ENCODE data around the gene RNF41. TPM values are rescaled to one million over a fixed set of nuclear protein-coding genes. Genes with fewer than 3 reads are reported as not detected.

RNF41 gene
- total and polyA plus RNA-seq, 2 donors (not counting 3 experiments of a cell fraction or from before 2014, with no cell fraction given): 88.3 to 203 TPM

GRCh38 chr12:56158926-56159461 is 62.7 kb downstream of the RNF41 start:
- TF ChIP-seq POLR2AphosphoS5 (IDR thresholded peaks at IDR 0.05; ENCODE audit: insufficient read depth, low read depth, low read length): peak; percentile 28
- TF ChIP-seq POLR2A (IDR thresholded peaks at IDR 0.05; ENCODE audit: low read depth, low read length): no peak
- peak overlapping the region; percentile 78 to 98 (median 91) for H3K4me3 ChIP-seq (replicated peaks in 1 of 3; ENCODE audit: insufficient read depth in 1 of 3, low read depth in 1 of 3, low read length in 3 of 3)
- dilution Hi-C loops (cut with MboI; ENCODE audit: extremely low pct_ligation_motif_present, low sequenced_read_pairs) (no loop called here), intact Hi-C loops (cut with micrococcal nuclease) (no loop called here)
- peaks cover 22% of the 10 kb centered on the region for H3K4me1 ChIP-seq (ENCODE audit: control insufficient read depth, extremely low read depth, insufficient read depth, low read length)
- ChIA-PET POLR2A (interaction anchor here (1.3 to 2.2 kb wide), 5 partner anchors 10 to 41 kb away, joined by 3 to 38 read pairs (median 8); partner anchors contain the start of genes ESYT1 and ZC3H10), CTCF (interaction anchor here (1.0 to 2.1 kb wide), 3 partner anchors 31 to 39 kb away, joined by 3 to 17 read pairs (median 14); partner anchors contain the start of genes ESYT1 and SMARCC2)
- no peaks in the 10 kb centered on the region for H3K9me1 ChIP-seq (replicated peaks; ENCODE audit: control insufficient read depth, extremely low read depth, insufficient read depth, low read length)
- peaks cover 18 to 33% of the 10 kb centered on the region in 2 experiments for H3K36me3 ChIP-seq (ENCODE audit: control insufficient read depth in 2 of 2, extremely low read depth in 1 of 2, insufficient read depth in 2 of 2, low read length in 2 of 2)
- H3K9me3 ChIP-seq (replicated peaks; ENCODE audit: control insufficient read depth, insufficient read depth, low read length): no peaks in the 10 kb centered on the region
- H3K27ac ChIP-seq (ENCODE audit: insufficient read depth, low read depth, low read length): peak overlapping the region; percentile 87
- peak overlapping the region; percentile 96 for H3K9ac ChIP-seq (replicated peaks; ENCODE audit: extremely low read depth, insufficient read depth, low read length)
- no peak overlapping the region for H2AFZ ChIP-seq (ENCODE audit: low read depth, low read length)
- FAIRE-seq (no peak), DNase-seq (ENCODE audit: low read depth, low spot score) (peak; percentile 57)
- H4K20me1 ChIP-seq (replicated peaks; ENCODE audit: control insufficient read depth, extremely low read depth, insufficient read depth, low read length): no peaks in the 10 kb centered on the region
- TSS peak; percentile 66 for BruUV-seq (replicated peaks)
- H3K4me2 ChIP-seq (ENCODE audit: insufficient read depth, low read length): peak overlapping the region; percentile 96
- peaks cover 33% of the 10 kb centered on the region for H3K79me2 ChIP-seq (ENCODE audit: control insufficient read depth, insufficient read depth, low read length)
- H3K27me3 ChIP-seq (ENCODE audit: control insufficient read depth in 2 of 2, insufficient read depth in 2 of 2, low read length in 2 of 2): no peaks in the 10 kb centered on the region

GRCh38 chr12:56158029-56158925 is 63.4 kb downstream of the RNF41 start, which contains the start of gene MYL6:
TSS of gene MYL6 (plus strand) at chr12:56158359. CDS start at chr12:56158402, 43 bp downstream.
- Histone ChIP-seq H3K4me1 (ENCODE audit: control insufficient read depth, extremely low read depth, insufficient read depth, low read length) (peaks cover 25% of the 10 kb centered on the region), H4K20me1 (replicated peaks; ENCODE audit: control insufficient read depth, extremely low read depth, insufficient read depth, low read length) (no peaks in the 10 kb centered on the region), H3K4me2 (ENCODE audit: insufficient read depth, low read length) (peak within 1 kb of the TSS; percentile 96), H3K79me2 (ENCODE audit: control insufficient read depth, insufficient read depth, low read length) (peaks cover 35% of the 10 kb centered on the region), H3K27ac (ENCODE audit: insufficient read depth, low read depth, low read length) (peak within 1 kb of the TSS; percentile 87), H3K36me3 (ENCODE audit: control insufficient read depth in 2 of 2, extremely low read depth in 1 of 2, insufficient read depth in 2 of 2, low read length in 2 of 2) (peaks cover 18 to 31% of the 10 kb centered on the region in 2 experiments), H3K4me3 (replicated peaks in 1 of 3; ENCODE audit: insufficient read depth in 1 of 3, low read depth in 1 of 3, low read length in 3 of 3) (peak within 1 kb of the TSS; percentile 78 to 98 (median 91)), H3K27me3 (ENCODE audit: control insufficient read depth in 2 of 2, insufficient read depth in 2 of 2, low read length in 2 of 2) (no peaks in the 10 kb centered on the region), H2AFZ (ENCODE audit: low read depth, low read length) (peak within 1 kb of the TSS; percentile 18), H3K9ac (replicated peaks; ENCODE audit: extremely low read depth, insufficient read depth, low read length) (peak within 1 kb of the TSS; percentile 96), H3K9me3 (replicated peaks; ENCODE audit: control insufficient read depth, insufficient read depth, low read length) (no peaks in the 10 kb centered on the region), H3K9me1 (replicated peaks; ENCODE audit: control insufficient read depth, extremely low read depth, insufficient read depth, low read length) (no peaks in the 10 kb centered on the region)
- ChIA-PET CTCF (interaction anchor here (1.0 to 2.1 kb wide), 4 partner anchors 14 to 39 kb away, joined by 3 to 17 read pairs (median 9); partner anchors contain the start of genes ESYT1 and SMARCC2), POLR2A (interaction anchor here (0.6 to 2.2 kb wide), 8 partner anchors 11 to 217 kb away, joined by 3 to 38 read pairs (median 4); partner anchors contain the start of genes ESYT1, SUOX and ZC3H10)
- TF ChIP-seq, protein P1, sequence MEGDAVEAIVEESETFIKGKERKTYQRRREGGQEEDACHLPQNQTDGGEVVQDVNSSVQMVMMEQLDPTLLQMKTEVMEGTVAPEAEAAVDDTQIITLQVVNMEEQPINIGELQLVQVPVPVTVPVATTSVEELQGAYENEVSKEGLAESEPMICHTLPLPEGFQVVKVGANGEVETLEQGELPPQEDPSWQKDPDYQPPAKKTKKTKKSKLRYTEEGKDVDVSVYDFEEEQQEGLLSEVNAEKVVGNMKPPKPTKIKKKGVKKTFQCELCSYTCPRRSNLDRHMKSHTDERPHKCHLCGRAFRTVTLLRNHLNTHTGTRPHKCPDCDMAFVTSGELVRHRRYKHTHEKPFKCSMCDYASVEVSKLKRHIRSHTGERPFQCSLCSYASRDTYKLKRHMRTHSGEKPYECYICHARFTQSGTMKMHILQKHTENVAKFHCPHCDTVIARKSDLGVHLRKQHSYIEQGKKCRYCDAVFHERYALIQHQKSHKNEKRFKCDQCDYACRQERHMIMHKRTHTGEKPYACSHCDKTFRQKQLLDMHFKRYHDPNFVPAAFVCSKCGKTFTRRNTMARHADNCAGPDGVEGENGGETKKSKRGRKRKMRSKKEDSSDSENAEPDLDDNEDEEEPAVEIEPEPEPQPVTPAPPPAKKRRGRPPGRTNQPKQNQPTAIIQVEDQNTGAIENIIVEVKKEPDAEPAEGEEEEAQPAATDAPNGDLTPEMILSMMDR (IDR thresholded peaks at IDR 0.05; ENCODE audit: extremely low read depth in 1 of 2, insufficient read depth in 1 of 2, low read depth in 1 of 2, low read length in 2 of 2): no peak
- peak; percentile 20 for TF ChIP-seq GATA2 (IDR thresholded peaks at IDR 0.05; ENCODE audit: insufficient read depth, insufficient read length, low read depth, low read length)
- TF ChIP-seq FOS (IDR thresholded peaks at IDR 0.05; ENCODE audit: borderline replicate concordance, insufficient read depth, low read length): peak; percentile 45
- TF ChIP-seq MAX (IDR thresholded peaks at IDR 0.05; ENCODE audit: insufficient read depth, insufficient read length): no peak
- TF ChIP-seq POLR2A (IDR thresholded peaks at IDR 0.05; ENCODE audit: low read depth, low read length): peak; percentile 99
- TF ChIP-seq POLR2AphosphoS5 (IDR thresholded peaks at IDR 0.05; ENCODE audit: insufficient read depth, low read depth, low read length): peak; percentile 100
- no peak for TF ChIP-seq MYC (IDR thresholded peaks at IDR 0.05; ENCODE audit: low read depth, low read length)
- TF ChIP-seq EZH2 (IDR thresholded peaks at IDR 0.05; ENCODE audit: borderline replicate concordance, low read depth, low read length, severe bottlenecking): no peak
- TF ChIP-seq JUN (IDR thresholded peaks at IDR 0.05; ENCODE audit: borderline replicate concordance, insufficient read depth, insufficient read length, low read depth): peak; percentile 98
- dilution Hi-C loops (cut with MboI; ENCODE audit: extremely low pct_ligation_motif_present, low sequenced_read_pairs) (no loop called here), intact Hi-C loops (cut with micrococcal nuclease) (no loop called here)
- peak; percentile 99 for FAIRE-seq
- no TSS peak for BruUV-seq (replicated peaks)
- peak; percentile 96 for DNase-seq (ENCODE audit: low read depth, low spot score)

Data from endothelial cell of umbilical vein (primary cell).